Dedifferentiated amniotic fluid mesenchymal stem cell (primary cell): ENCODE data around the gene MYOCD.
A peak's percentile ranks its signal among the peaks of the same experiment; 100 is the strongest.

Source experiments
- DNase-seq: peaks from one replicate; pipeline ENCODE4 v3.0.0-alpha.2; 2016; ENCODE audit errors: extremely low spot score

The MYOCD gene

GRCh38 chr17:12709063-12709462, 43.4 kb downstream of the MYOCD start:
- no peak for DNase-seq

- DNase-seq = no peak
Measured at GRCh38 chr17:12712415-12712814, 46.7 kb downstream of the MYOCD start.

GRCh38 chr17:12712941-12713340, 47.3 kb downstream of the MYOCD start:
- DNase-seq = no peak

GRCh38 chr17:12719948-12720347, 54.3 kb downstream of the MYOCD start:
- no peak for DNase-seq

GRCh38 chr17:12721581-12721980, 55.9 kb downstream of the MYOCD start:
- DNase-seq = no peak

- DNase-seq = no peak
Measured at GRCh38 chr17:12722282-12722681, 56.6 kb downstream of the MYOCD start.

GRCh38 chr17:12726131-12726530, 60.4 kb downstream of the MYOCD start:
- DNase-seq = no peak

GRCh38 chr17:12727076-12727760, 61.5 kb downstream of the MYOCD start:
- peak; percentile 69 for DNase-seq

- DNase-seq = no peak
Measured at GRCh38 chr17:12727881-12728280, 62.2 kb downstream of the MYOCD start.

GRCh38 chr17:12729086-12729485, 63.4 kb downstream of the MYOCD start:
- DNase-seq = peak; percentile 34

GRCh38 chr17:12730421-12730820, 64.7 kb downstream of the MYOCD start:
- DNase-seq = no peak

GRCh38 chr17:12730931-12731521, 65.3 kb downstream of the MYOCD start:
- DNase-seq = peak; percentile 65

- no peak for DNase-seq
Measured at GRCh38 chr17:12731839-12732238, 66.1 kb downstream of the MYOCD start.

- no peak for DNase-seq
Measured at GRCh38 chr17:12732366-12732765, 66.7 kb downstream of the MYOCD start.

- DNase-seq = no peak
Measured at GRCh38 chr17:12734926-12735325, 69.2 kb downstream of the MYOCD start.

GRCh38 chr17:12735517-12735916, 69.8 kb downstream of the MYOCD start:
- DNase-seq = no peak

- no peak for DNase-seq
Measured at GRCh38 chr17:12736526-12736925, 70.8 kb downstream of the MYOCD start.

GRCh38 chr17:12737740-12738469, 72.2 kb downstream of the MYOCD start:
- DNase-seq = peak; percentile 18

GRCh38 chr17:12738624-12739023, 72.9 kb downstream of the MYOCD start:
- no peak for DNase-seq

GRCh38 chr17:12739500-12739899, 73.8 kb downstream of the MYOCD start:
- DNase-seq = no peak

GRCh38 chr17:12743046-12743445, 77.4 kb downstream of the MYOCD start:
- no peak for DNase-seq

- no peak for DNase-seq
Measured at GRCh38 chr17:12744298-12744697, 78.6 kb downstream of the MYOCD start.

GRCh38 chr17:12744786-12745185, 79.1 kb downstream of the MYOCD start:
- no peak for DNase-seq
